Liver (tissue), 9 donors: ENCODE measurements around the gene SCUBE1. TPM values are rescaled to one million over a fixed set of nuclear protein-coding genes. Genes with fewer than 3 reads are reported as not detected.

Experiments used
- DNase-seq: peaks from one replicate; pipeline ENCODE4 v3.0.0-alpha.2; 2017; ENCODE audit warnings: low spot score
- H3K27ac ChIP-seq, 2 donors: one replicate each; pipeline ENCODE4 v1.7.0; 2013; ENCODE audit warnings: inconsistent platforms in 2 of 2, low read length in 2 of 2, control low read depth in 1 of 2, low read depth in 1 of 2, mild to moderate bottlenecking in 1 of 2
- H3K27me3 ChIP-seq, 4 donors: one replicate each; pipeline versions ENCODE4 v1.6.1 to v1.7.0; 2013; ENCODE audit warnings: low read length in 3 of 4, inconsistent platforms in 1 of 4, mild to moderate bottlenecking in 1 of 4, moderate library complexity in 1 of 4; ENCODE audit not compliant: control insufficient read depth in 4 of 4, insufficient read depth in 4 of 4
- H3K36me3 ChIP-seq, 4 donors: one replicate each; pipeline versions ENCODE4 v1.6.1 to v1.7.0; 2013; ENCODE audit warnings: low read length in 3 of 4, mild to moderate bottlenecking in 3 of 4, low read depth in 1 of 4, moderate library complexity in 1 of 4; ENCODE audit not compliant: control insufficient read depth in 4 of 4, insufficient read depth in 3 of 4
- H3K4me1 ChIP-seq, 4 donors: one replicate each; pipeline versions ENCODE4 v1.6.1 to v1.7.0; 2013; ENCODE audit warnings: low read length in 3 of 4, mild to moderate bottlenecking in 3 of 4, moderate library complexity in 1 of 4; ENCODE audit not compliant: control insufficient read depth in 4 of 4, insufficient read depth in 4 of 4
- H3K4me3 ChIP-seq, 3 donors: one replicate each; pipeline versions ENCODE4 v1.6.1 to v1.7.0; 2013; ENCODE audit warnings: low read length in 3 of 3, control low read depth in 1 of 3, low read depth in 1 of 3, mild to moderate bottlenecking in 1 of 3
- H3K9ac ChIP-seq, 2 donors: one replicate each; pipeline ENCODE4 v1.7.0; 2013; ENCODE audit warnings: low read length in 2 of 2, mild to moderate bottlenecking in 2 of 2, moderate library complexity in 2 of 2, control low read depth in 1 of 2, low read depth in 1 of 2
- H3K9me3 ChIP-seq, 4 donors: one replicate each; pipeline versions ENCODE4 v1.6.1 to v1.7.0; 2013; ENCODE audit warnings: low read length in 3 of 4; ENCODE audit not compliant: control insufficient read depth in 4 of 4
- ATF3 ChIP-seq: IDR thresholded peaks from 2 replicates; pipeline ENCODE4 v1.6.1; 2016; ENCODE audit warnings: antibody characterized with exemption
- CTCF ChIP-seq: fragments of 150-350 bp; IDR thresholded peaks from 2 replicates; pipeline ENCODE4 v1.5.1; 2017; ENCODE audit warnings: improper control_type of control experiment, low read depth, low read length; ENCODE audit not compliant: missing input control
- EGR1 ChIP-seq, 2 donors: IDR thresholded peaks; 2 replicates each; pipeline ENCODE4 v1.6.1; 2016 to 2018; ENCODE audit warnings: antibody characterized with exemption in 2 of 2, low read depth in 2 of 2
- FOXA1 ChIP-seq: IDR thresholded peaks from 2 replicates; pipeline ENCODE4 v1.6.1; 2016; ENCODE audit warnings: antibody characterized with exemption
- FOXA2 ChIP-seq: IDR thresholded peaks from 2 replicates; pipeline ENCODE4 v1.6.1; 2016; ENCODE audit warnings: antibody characterized with exemption
- GABPA ChIP-seq, 2 donors: IDR thresholded peaks in 1 of 2; conservative IDR thresholded peaks in 1 of 2; 2 replicates each; pipeline ENCODE4 v1.6.1; 2016; ENCODE audit warnings: antibody characterized with exemption in 2 of 2, mild to moderate bottlenecking in 1 of 2, moderate library complexity in 1 of 2
- HNF4A ChIP-seq, 2 donors: conservative IDR thresholded peaks; 2 replicates each; pipeline ENCODE4 v1.6.1; 2016; ENCODE audit warnings: antibody characterized with exemption in 2 of 2, mild to moderate bottlenecking in 2 of 2
- JUND ChIP-seq, 2 donors: IDR thresholded peaks; 2 replicates each; pipeline ENCODE4 v1.6.1; 2016; ENCODE audit warnings: antibody characterized with exemption in 2 of 2
- MAX ChIP-seq: IDR thresholded peaks from 2 replicates; pipeline ENCODE4 v1.6.1; 2016; ENCODE audit warnings: antibody characterized with exemption
- NR2F2 ChIP-seq: IDR thresholded peaks from 2 replicates; pipeline ENCODE4 v1.6.1; 2016; ENCODE audit warnings: antibody characterized with exemption
- RAD21 ChIP-seq, 2 donors: IDR thresholded peaks; 2 replicates each; pipeline ENCODE4 v1.6.1; 2016; ENCODE audit warnings: antibody characterized with exemption in 2 of 2, mild to moderate bottlenecking in 2 of 2
- REST ChIP-seq: IDR thresholded peaks from 2 replicates; pipeline ENCODE4 v1.6.1; 2016; ENCODE audit warnings: antibody characterized with exemption, mild to moderate bottlenecking
- RXRA ChIP-seq, 2 donors: IDR thresholded peaks; 2 replicates each; pipeline ENCODE4 v1.6.1; 2017 to 2018; ENCODE audit warnings: antibody characterized with exemption in 2 of 2, mild to moderate bottlenecking in 1 of 2
- SP1 ChIP-seq: IDR thresholded peaks from 2 replicates; pipeline ENCODE4 v1.6.1; 2018; ENCODE audit warnings: antibody characterized with exemption, mild to moderate bottlenecking
- TAF1 ChIP-seq: conservative IDR thresholded peaks from 2 replicates; pipeline ENCODE4 v1.6.1; 2016; ENCODE audit warnings: antibody characterized with exemption, mild to moderate bottlenecking
- YY1 ChIP-seq: IDR thresholded peaks from 2 replicates; pipeline ENCODE4 v1.6.1; 2016; ENCODE audit warnings: antibody characterized with exemption, mild to moderate bottlenecking
- ZBTB33 ChIP-seq: IDR thresholded peaks from 2 replicates; pipeline ENCODE4 v1.6.1; 2016; ENCODE audit warnings: antibody characterized with exemption
- WGBS: extraction: QIAGEN DNeasy Blood & Tissue Kit; methylation state at CpG from one replicate; pipeline ENCODE4 v1.1.7; 2013; 5-methylcytosine and 5-hydroxymethylcytosine counted together
- polyA plus RNA-seq, 2 donors: library from polyadenylated mRNA; stranded (reverse) in 1 of 2; unstranded in 1 of 2; fragments of 200-250 nt in 1 of 2; fragments of >200 nt in 1 of 2; fragmentation: Nextera tagmentation in 1 of 2; extraction: Ambion mirVana in 1 of 2; gene quantifications; one replicate each; pipeline versions ENCODE4 v1.2.1 to v1.2.3, GENCODE V29; 2013 to 2015
- total RNA-seq, 2 donors: library from RNA; depleted of rRNA; stranded (reverse); fragments of >200 nt; gene quantifications; one replicate each; pipeline ENCODE4 v1.2.3, GENCODE V29; 2014
- donor health status: healthy.
- donor health status: healthy.
- donor health status: healthy.
- donor health status: healthy.
- donor health status: healthy.

SCUBE1 gene
- total and polyA plus RNA-seq, 4 donors = 0.07 to 0.46 (median 0.08) TPM; not detected in 1

GRCh38 chr22:43151251-43152002 lies 191.7 kb downstream of the SCUBE1 start, which contains the start of gene TSPO:
TSPO (plus strand) TSS chr22:43151559; CDS start chr22:43159239, 7,680 bp downstream.
- 5% methylated on average over 75 of the region's 75 CpGs for WGBS
- peak; percentile 87 for DNase-seq
- Histone ChIP-seq H3K9ac (peak within 1 kb of the TSS; percentile 27 to 30), H3K4me3 (peak within 1 kb of the TSS; percentile 66 to 71 (median 70)), H3K4me1 (peaks cover 6 to 19% (median 13%) of the 10 kb centered on the region in 4 donors), H3K27ac (peak within 1 kb of the TSS; percentile 69 to 79), H3K9me3 (no peaks in the 10 kb centered on the region), H3K27me3 (no peaks in the 10 kb centered on the region), H3K36me3 (no peaks in the 10 kb centered on the region)
- TF ChIP-seq REST (no peak), JUND (IDR thresholded peaks at IDR 0.05) (no peak), CTCF (no peak), ZBTB33 (no peak), SP1 (no peak), GABPA (IDR thresholded peaks at IDR 0.05 in 1 of 2, conservative IDR thresholded peaks at IDR 0.05 in 1 of 2) (no peak), RAD21 (IDR thresholded peaks at IDR 0.05) (no peak)

- H3K4me1 ChIP-seq = peaks cover 6 to 19% (median 13%) of the 10 kb centered on the region in 4 donors
- H3K27ac ChIP-seq = peak overlapping the region in 1 of 2 donors; percentile 79
- no peak for TF ChIP-seq YY1
- TF ChIP-seq RXRA (IDR thresholded peaks at IDR 0.05) = no peak
- no peak for TF ChIP-seq RAD21 (IDR thresholded peaks at IDR 0.05)
- TF ChIP-seq NR2F2 = no peak
- TF ChIP-seq MAX = no peak
- TF ChIP-seq JUND (IDR thresholded peaks at IDR 0.05) = no peak
- TF ChIP-seq CTCF = no peak
- TF ChIP-seq FOXA2 = no peak
- TF ChIP-seq HNF4A (conservative IDR thresholded peaks at IDR 0.05) = no peak
- no peak for TF ChIP-seq TAF1
- no peak for TF ChIP-seq ATF3
- no peak for TF ChIP-seq FOXA1
- no peak for TF ChIP-seq GABPA (IDR thresholded peaks at IDR 0.05 in 1 of 2, conservative IDR thresholded peaks at IDR 0.05 in 1 of 2)
- TF ChIP-seq ZBTB33 = no peak
- no peak for TF ChIP-seq EGR1 (IDR thresholded peaks at IDR 0.05; ENCODE audit: low read depth in 2 of 2)
These were observed 192.4 kb downstream of the SCUBE1 start for GRCh38 chr22:43150731-43151206.

More at GRCh38 chr22:43150731-43151206, 192.4 kb downstream of the SCUBE1 start:
- H3K27me3 ChIP-seq = no peaks in the 10 kb centered on the region
- peak overlapping the region; percentile 66 to 71 (median 70) for H3K4me3 ChIP-seq
- H3K36me3 ChIP-seq = no peaks in the 10 kb centered on the region
- no peaks in the 10 kb centered on the region for H3K9me3 ChIP-seq
- no peak overlapping the region for H3K9ac ChIP-seq
- DNase-seq = no peak
- WGBS = 77% methylated on average over 15 of the region's 15 CpGs
